Activated CD8-positive, alpha-beta memory T cell treated with anti-CD3 and anti-CD28 coated beads for 24 hours (primary cell): ENCODE measurements around the gene PNPLA6.

ENCODE experiments used
- DNase-seq: peaks from one replicate; pipeline ENCODE4 v3.0.0-alpha.2; 2020

PNPLA6 gene

GRCh38 chr19:7602935-7603497 is 67.5 kb downstream of the PNPLA6 start:
- no peak for DNase-seq

GRCh38 chr19:7603919-7604318 is 68.4 kb downstream of the PNPLA6 start:
- DNase-seq, result no peak

- DNase-seq, result no peak
Measured at GRCh38 chr19:7605490-7606222, 70.1 kb downstream of the PNPLA6 start.

GRCh38 chr19:7606289-7606688 is 70.8 kb downstream of the PNPLA6 start:
- DNase-seq, result no peak

GRCh38 chr19:7607212-7607873 is 71.8 kb downstream of the PNPLA6 start:
- DNase-seq, result no peak

GRCh38 chr19:7607874-7608560 is 72.5 kb downstream of the PNPLA6 start:
- DNase-seq, result no peak

- no peak for DNase-seq
Measured at GRCh38 chr19:7610491-7611240, 75.1 kb downstream of the PNPLA6 start.
